GM12872 (cell line): ENCODE measurements around the gene CAMTA1.

Experiments
- TF ChIP-seq, protein P1 (sequence below): IDR thresholded peaks from 3 replicates; pipeline ENCODE4 v1.5.1; 2011; ENCODE audit warnings: low read depth, mild to moderate bottlenecking, low read length, moderate library complexity; ENCODE audit not compliant: insufficient read depth

CAMTA1 gene

DNA sequence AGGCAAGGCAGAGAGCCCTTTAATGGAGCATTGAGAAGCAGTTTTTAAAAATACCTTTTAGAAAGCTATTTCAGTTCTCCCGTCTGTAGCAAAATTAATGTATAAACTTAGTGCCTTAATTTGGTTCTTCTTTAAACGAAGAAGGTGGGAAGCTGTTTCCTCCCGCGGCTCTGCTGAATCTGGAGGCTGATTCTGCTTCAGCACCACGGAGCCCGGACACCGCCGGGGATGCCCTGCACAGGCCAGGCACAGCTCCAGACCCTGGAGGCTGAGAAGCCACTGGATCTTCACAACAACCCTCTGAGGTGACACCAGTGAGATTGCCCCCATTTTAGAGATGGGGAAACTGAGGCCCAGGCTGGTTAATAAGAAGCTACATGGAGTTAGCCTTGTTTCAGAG lies 810.1 kb downstream of the CAMTA1 start:
- TF ChIP-seq, protein P1, sequence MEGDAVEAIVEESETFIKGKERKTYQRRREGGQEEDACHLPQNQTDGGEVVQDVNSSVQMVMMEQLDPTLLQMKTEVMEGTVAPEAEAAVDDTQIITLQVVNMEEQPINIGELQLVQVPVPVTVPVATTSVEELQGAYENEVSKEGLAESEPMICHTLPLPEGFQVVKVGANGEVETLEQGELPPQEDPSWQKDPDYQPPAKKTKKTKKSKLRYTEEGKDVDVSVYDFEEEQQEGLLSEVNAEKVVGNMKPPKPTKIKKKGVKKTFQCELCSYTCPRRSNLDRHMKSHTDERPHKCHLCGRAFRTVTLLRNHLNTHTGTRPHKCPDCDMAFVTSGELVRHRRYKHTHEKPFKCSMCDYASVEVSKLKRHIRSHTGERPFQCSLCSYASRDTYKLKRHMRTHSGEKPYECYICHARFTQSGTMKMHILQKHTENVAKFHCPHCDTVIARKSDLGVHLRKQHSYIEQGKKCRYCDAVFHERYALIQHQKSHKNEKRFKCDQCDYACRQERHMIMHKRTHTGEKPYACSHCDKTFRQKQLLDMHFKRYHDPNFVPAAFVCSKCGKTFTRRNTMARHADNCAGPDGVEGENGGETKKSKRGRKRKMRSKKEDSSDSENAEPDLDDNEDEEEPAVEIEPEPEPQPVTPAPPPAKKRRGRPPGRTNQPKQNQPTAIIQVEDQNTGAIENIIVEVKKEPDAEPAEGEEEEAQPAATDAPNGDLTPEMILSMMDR = no peak

DNA sequence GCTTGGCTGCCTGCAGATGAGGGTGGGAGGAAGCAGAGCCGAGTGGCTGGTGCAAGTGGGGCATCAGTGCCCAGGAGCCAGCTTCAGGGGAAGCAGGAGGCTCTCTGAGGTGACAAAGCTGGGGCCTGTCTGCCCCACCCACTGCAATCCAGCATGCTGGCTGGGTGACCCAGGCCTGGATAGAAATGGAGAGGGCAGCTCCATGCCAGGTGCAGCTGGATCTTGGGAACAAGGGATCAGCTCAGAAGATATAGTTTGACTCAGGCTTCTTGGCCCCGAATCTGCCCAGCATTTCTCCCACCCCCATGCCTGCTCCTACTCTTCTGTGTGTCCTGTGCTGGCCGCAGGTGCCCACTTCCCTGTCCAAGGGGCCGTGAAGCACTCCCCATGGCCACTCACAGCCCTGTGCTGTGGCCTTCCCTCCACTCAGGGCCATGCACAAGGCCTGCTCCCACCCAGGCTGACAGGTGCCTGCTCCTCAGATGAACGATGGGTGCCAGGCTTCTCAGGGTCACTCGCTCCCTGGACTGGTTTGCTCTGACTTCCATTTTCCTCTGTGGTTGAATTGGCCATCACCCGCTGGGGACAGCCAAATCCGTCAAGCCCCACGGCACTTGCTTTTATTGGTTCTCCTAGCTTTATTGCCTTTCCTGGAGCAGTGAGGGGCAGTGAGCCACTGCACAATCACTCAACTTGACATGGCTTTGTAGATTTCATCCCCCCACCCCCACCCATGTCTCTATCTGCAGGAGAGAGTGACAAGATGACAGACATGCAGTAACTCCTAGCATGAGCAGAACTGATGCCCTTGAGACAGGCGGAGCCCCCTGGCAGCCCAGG lies 811.1 kb downstream of the CAMTA1 start:
- TF ChIP-seq, protein P1 = no peak

DNA sequence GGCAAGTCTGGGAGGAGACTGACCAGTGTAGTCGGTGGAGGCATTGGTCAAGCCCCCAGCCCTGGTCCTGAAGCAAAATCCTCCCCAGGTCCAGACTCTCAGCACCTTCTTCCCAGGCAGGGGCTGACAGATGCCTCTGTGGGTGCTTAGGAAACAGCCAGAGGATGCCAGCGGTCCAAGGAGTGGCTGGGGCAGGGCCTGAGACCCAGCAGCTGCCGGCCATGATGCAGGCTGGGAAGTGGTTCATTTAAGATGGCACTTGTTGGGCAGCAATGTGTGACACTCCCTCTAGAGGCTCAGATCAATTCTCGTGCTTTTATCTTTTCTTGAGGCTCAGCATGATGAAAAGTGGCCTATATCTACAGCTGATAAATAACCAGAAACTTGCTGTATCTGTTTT lies 820.8 kb downstream of the CAMTA1 start:
- TF ChIP-seq, protein P1 = no peak

DNA sequence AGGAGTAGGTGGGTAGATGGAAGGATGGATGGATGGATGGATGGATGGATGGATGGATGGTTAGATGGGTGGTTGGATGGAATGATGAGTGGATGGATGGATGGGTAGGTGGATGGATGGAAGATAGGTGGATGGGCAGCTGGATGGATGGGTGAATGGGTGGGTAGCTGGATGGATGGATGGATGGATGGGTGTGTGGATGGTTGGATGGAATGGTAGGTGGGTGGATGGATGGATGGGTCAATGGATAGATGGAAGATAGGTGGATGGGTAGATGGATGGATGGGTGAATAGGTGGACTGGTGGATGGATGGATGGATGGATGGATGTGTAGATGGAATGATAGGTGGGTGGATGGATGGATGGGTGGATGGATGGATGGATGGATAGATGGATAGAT lies 821.8 kb downstream of the CAMTA1 start:
- TF ChIP-seq, protein P1 = no peak

DNA sequence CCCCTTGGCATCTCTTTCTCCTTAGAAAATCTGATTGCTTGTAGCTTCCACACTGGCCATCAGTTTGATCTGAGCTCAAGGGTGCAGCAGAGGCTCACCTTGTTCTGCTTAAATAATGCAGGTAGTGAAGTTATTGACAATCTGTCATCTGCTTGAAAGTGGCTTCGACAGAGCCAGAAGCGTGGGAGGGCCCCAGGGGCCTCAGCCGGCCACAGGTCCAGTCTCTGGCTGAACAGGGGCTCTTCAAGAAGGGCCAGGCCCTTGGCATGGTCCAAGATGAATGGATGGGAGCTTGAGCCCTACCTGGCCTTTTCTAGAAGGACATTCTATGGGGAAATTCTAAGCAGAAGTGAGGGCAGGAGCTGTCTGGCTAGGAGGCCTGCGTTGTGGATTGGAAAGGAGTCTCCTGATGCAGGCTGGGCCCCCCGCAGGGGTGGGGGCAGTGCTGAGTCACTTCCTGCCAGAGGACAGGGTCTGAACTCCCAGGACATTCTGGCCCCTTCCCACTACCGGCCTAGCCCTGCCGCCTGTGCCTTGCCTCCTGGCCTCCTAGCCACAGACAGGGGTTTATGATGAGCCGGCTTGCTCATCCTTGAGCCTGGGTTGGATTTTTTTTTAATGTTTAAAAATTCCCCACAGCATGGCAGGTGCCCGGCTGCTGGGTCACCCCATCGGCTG lies 823.5 kb downstream of the CAMTA1 start:
- TF ChIP-seq, protein P1 = no peak

DNA sequence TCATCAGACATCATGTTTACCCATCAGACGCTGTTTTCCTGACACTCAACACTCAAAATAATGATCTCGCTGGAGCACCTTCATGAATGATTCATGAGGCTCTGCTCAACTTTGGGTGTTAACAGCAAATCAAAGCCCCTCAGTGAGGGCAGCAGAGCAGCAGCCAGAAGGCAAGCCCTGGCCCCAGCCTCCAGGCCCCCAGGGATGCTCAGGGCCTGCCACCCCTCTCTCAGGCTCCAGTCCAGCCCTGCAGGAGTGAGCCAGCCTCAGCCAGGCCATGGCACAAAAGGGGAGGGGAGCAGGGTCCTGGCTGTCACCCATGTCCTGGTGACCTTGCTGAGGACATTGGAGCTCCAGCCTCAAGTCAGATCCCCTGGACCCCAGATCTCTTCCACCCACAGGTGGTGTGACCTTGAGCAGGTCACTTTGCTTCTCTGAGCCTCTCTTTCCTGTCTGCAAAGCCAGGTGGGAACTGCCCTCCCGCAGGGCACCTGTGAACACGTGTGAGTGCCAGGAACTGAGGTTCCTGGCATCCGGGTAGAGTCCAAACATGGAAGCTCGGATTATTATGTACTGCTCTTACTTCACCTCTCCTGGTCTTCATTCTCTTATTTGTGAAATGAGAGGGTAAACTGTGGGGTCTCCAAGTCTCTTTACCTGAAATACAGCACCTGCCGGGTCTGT lies 824.2 kb downstream of the CAMTA1 start:
- TF ChIP-seq, protein P1 = no peak

DNA sequence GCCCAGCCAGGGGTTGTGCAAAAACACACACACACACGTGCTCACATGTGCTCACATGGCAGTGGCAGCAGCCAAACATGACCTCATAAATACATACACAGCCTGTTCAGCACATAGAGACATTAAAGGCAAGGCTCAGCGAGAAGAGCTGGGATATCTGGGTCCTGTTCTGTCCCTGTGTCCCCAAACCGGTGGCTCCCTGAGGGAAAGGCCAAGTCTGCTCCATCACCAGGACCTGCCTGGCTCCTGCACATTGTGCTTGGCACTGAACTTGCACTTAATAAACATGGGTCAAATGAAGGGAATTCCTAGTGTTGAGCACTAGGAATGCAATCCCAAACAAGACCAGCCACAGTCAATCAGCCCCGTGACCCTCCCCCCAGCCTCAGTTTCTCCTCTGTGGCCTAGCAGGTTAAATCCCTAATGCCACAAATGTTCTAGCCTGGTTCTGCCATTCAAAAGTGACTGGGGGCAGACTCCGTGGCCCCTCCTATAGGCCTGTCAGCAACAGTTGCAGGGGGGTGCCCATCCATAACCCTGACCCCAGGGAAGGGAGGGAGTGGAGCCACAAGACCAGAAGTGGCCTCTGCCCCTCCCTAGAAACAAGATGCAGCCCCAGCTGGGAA lies 825.0 kb downstream of the CAMTA1 start:
- TF ChIP-seq, protein P1 = no peak
